Measurements from ENCODE around the gene TGFBRAP1.

GRCh38 chr2:105280281-105280680, 49.3 kb downstream of the TGFBRAP1 start:
- TF ChIP-seq, protein P1, sequence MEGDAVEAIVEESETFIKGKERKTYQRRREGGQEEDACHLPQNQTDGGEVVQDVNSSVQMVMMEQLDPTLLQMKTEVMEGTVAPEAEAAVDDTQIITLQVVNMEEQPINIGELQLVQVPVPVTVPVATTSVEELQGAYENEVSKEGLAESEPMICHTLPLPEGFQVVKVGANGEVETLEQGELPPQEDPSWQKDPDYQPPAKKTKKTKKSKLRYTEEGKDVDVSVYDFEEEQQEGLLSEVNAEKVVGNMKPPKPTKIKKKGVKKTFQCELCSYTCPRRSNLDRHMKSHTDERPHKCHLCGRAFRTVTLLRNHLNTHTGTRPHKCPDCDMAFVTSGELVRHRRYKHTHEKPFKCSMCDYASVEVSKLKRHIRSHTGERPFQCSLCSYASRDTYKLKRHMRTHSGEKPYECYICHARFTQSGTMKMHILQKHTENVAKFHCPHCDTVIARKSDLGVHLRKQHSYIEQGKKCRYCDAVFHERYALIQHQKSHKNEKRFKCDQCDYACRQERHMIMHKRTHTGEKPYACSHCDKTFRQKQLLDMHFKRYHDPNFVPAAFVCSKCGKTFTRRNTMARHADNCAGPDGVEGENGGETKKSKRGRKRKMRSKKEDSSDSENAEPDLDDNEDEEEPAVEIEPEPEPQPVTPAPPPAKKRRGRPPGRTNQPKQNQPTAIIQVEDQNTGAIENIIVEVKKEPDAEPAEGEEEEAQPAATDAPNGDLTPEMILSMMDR (conservative IDR thresholded peaks at IDR 0.05), result no peak
- no peak for TF ChIP-seq ZFX (IDR thresholded peaks at IDR 0.05)

Data from C4-2B (cell line).